HG03571 (cell line): ENCODE data around the gene IHH.

ENCODE experiments used
- ATAC-seq: cut with Tn5 transposase; IDR thresholded peaks from one replicate; pipeline ENCODE4 v1.9.1; 2021; ENCODE audit not compliant: unreplicated experiment

The IHH gene

DNA sequence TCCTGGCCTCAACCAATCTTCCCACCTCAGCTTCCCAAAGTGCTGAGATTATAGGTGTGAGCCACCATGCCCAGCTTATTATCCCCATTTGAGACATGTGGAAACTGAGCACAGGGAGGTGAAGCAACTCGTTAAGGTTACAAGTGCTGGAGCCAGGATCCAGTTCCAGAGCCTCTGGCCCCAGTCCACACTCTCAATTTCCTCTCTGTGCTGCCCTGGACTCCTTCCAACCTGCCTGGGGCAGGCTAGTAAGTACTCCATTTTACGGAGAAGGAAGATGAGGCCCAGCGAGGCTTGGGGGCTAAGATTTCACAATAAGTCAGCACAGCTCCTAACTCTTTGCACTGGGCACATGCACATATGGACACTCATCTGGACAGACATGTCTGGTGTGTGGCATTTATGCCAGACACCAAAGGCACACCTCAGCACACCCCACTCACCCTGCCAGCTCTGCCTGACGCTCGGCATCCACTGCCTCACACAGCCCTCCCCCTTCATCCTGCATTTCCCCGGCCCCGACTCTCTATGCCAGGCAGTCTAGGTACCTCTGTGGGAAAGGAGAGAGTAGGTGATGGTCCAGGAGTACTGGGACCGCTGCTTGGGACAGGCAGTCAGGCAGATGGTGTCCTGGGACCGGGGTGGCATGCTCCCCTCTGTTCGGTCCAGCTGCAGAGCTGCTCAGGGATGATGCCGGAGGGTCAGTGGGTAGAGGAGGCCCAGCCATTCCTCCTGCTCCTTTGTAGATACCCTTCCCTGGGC is 39.9 kb downstream of the IHH start:
- no peak for ATAC-seq

GRCh38 chr2:219019436-219019835 is 41.3 kb downstream of the IHH start:
- ATAC-seq = no peak

GRCh38 chr2:219018726-219019125 is 42.0 kb downstream of the IHH start:
- ATAC-seq = no peak

DNA sequence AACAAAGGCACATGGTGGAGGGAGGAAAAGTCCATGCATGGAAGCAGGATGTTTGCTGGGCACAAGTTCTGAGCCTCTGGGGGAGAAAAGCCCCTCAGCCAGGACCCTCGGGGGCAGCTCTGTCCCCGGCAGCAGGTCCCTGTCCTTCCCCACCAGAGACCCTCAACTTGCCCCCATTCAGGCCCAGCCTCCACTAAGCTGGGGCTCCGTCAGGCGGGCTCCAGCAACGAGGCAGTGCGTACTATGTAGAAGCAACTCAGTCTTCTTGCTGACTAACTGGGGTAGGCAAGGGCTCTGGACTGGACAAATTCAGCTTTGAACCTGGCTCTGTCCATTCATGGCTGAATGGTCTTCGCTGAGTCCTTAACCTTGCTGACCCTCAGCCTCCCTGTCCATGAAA is 42.4 kb downstream of the IHH start:
- no peak for ATAC-seq

- no peak for ATAC-seq
Measured at GRCh38 chr2:219017201-219017931, 43.4 kb downstream of the IHH start.

- no peak for ATAC-seq
Measured at GRCh38 chr2:219016721-219017120, 44.0 kb downstream of the IHH start.

- ATAC-seq = no peak
Measured at GRCh38 chr2:219010873-219011272, 49.8 kb downstream of the IHH start.

DNA sequence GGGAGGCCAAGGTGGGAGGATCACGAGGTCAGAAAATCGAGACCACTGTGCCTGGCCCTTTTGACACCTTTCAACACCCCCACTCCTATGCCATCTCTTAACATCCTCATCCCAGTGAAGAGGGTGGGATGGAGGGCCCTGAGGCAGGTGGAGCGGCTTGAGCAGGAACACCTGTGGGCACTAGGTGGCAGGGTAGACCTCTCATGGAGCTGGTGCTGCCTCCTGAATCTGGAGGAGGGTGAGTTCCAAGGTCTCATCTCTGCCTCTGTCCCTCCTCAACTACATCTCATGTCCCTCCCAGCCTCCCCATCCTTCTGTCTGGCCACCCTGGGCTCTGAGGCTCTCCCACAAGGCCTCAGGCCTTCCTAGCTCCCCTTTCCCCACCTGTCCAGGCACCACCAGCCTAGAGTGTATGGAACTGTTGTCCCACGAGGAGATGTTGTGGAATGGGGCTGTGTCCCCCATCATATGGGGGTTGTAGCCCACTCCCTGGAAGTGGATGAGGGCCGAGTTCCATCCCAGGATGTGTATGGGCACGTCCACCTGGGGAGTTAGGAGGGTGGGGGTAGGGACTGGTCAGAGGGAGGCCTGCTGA is 50.5 kb downstream of the IHH start:
- ATAC-seq = no peak

DNA sequence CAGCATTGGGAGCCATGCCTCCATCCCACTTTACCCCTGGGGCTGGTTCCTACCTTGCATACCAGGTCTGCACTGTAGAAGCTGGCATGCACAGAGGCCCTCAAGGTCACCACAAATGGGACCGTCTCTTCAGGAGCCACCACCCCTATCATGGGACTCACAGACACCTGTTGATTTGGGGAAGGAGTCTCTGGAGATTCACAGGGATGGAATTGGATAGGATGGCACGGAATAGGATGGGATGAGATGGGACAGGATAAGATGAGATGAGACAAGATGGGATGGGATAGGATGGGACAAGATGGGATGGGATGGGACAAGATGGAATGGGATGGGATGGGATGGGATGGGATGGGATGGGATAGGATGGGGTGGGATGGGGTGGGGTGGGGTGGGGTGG is 51.4 kb downstream of the IHH start:
- no peak for ATAC-seq
